Hypothalamus (tissue), 51 donors: ENCODE measurements around the gene DPYSL5.

Source experiments
- DNase-seq, 51 donors: peaks; one replicate each; lab custom pipeline; 2025; lab: John Stamatoyannopoulos, UW

DPYSL5 gene

GRCh38 chr2:26977012-26977411 lies 129.1 kb downstream of the DPYSL5 start:
- no peak for DNase-seq

- no peak for DNase-seq
These were observed 130.2 kb downstream of the DPYSL5 start for GRCh38 chr2:26978061-26978596.

GRCh38 chr2:26979741-26980140 lies 131.8 kb downstream of the DPYSL5 start:
- DNase-seq, result no peak

GRCh38 chr2:26980971-26981370 lies 133.0 kb downstream of the DPYSL5 start:
- peak in 1 of 51 donors; percentile 23 for DNase-seq

GRCh38 chr2:26982102-26982742 lies 134.3 kb downstream of the DPYSL5 start:
- DNase-seq, result peak in 26 of 51 donors; percentile 7 to 60 (median 32)

- no peak for DNase-seq
These were observed 135.8 kb downstream of the DPYSL5 start for GRCh38 chr2:26983746-26984145.

- DNase-seq, result no peak
These were observed 137.9 kb downstream of the DPYSL5 start for GRCh38 chr2:26985807-26986206.

- DNase-seq, result no peak
These were observed 138.6 kb downstream of the DPYSL5 start for GRCh38 chr2:26986576-26986975.

GRCh38 chr2:26988058-26988860 lies 140.3 kb downstream of the DPYSL5 start:
- DNase-seq, result peak in 1 of 51 donors; percentile 38

- DNase-seq, result no peak
These were observed 141.2 kb downstream of the DPYSL5 start for GRCh38 chr2:26989156-26989555.

- DNase-seq, result no peak
These were observed 143.8 kb downstream of the DPYSL5 start for GRCh38 chr2:26991717-26992116.

- no peak for DNase-seq
These were observed 145.8 kb downstream of the DPYSL5 start for GRCh38 chr2:26993768-26994167.

- no peak for DNase-seq
These were observed 147.1 kb downstream of the DPYSL5 start for GRCh38 chr2:26994983-26995382.

- no peak for DNase-seq
These were observed 149.5 kb downstream of the DPYSL5 start for GRCh38 chr2:26997394-26997793.

GRCh38 chr2:26998323-26998722 lies 150.4 kb downstream of the DPYSL5 start:
- DNase-seq, result no peak
